HG03521 (cell line): ENCODE data around the gene WDFY1.

ENCODE experiments used
- ATAC-seq: cut with Tn5 transposase; IDR thresholded peaks from one replicate; pipeline ENCODE4 v1.9.1; 2021; ENCODE audit warnings: mild to moderate bottlenecking, moderate library complexity; ENCODE audit not compliant: unreplicated experiment

WDFY1 gene

DNA sequence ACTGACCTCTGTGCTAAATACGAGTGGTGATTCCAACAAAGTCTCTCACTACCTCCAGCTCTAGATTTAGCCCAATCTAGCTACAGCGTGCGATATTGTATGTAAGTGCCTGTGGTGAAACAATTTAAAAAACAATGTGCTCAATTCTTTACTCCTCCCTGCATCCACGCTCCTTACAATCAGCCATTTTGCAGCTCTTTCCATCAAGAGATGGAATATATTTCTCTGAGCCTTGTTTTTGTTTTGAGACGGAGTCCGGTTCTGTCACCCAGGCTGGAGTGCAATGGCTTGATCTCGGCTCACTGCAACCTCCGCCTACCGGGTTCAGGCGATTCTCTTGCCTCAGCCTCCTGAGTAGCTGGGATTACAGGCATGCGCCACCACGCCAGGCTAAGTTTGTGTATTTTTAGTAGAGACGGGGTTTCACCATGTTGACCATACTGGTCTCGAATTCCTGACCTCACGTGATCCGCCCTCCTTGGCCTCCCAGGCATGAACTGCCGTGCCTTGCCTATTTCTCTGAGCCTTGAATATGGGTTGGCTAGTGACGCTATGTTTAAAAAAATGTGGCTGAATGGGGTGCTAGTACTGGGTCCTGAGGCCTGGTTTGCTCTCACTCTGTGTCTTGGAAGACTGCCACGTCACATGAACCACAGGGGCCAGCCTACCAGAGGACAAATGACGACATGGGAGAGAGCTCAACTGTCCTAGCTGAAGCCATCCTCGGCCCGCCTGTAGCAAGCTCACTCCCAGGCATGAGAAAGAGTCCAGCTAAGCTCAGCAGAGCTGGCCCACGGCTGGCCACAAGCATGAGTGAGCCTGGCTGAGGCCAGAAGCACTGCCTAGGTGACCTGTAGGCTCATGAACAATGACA, 14.8 kb downstream of the WDFY1 start:
- ATAC-seq, result no peak

GRCh38 chr2:223929571-223930102, 15.5 kb downstream of the WDFY1 start:
- no peak for ATAC-seq

DNA sequence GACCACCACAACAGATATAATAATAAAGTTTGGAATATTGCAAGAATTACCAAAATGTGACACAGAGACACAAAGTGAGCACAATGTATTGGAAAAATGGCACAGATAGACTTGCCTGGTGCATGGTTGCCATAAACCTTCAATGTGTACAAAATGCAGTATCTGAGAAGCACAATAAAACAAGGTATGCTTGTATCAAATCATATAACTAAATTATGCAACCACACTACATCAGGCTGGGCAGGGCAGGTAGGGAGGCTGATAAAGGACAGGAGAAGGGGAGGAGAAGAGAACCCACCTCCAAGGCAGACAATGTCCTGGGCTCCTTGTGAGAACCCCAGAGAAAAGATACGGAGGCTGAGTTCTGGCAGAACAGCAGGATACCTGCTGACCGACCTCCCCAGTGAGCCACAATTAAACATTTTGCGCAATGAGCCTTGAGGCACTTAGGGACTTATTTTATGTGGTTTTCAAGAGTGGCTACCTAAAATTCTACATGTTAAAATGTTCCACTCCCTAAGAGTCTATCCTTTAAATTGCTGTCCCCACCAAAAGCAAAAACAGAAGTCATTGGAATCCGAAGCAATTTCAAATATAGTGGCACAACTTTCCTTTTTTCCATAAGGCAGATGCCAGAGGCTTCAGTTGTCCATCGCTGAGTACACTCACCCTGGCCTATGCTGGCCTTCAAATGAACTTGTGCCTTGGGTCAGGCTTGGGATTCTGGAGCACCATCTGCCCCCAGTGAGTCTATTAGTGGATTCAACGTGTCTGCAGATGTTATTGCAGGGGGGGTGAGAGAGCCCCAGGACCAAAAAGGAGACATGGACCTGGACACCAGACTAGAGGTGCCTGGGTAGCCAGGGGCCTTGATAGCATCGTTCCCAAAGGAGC, 16.8 kb downstream of the WDFY1 start:
- no peak for ATAC-seq

GRCh38 chr2:223925106-223925505, 20.0 kb downstream of the WDFY1 start:
- no peak for ATAC-seq

DNA sequence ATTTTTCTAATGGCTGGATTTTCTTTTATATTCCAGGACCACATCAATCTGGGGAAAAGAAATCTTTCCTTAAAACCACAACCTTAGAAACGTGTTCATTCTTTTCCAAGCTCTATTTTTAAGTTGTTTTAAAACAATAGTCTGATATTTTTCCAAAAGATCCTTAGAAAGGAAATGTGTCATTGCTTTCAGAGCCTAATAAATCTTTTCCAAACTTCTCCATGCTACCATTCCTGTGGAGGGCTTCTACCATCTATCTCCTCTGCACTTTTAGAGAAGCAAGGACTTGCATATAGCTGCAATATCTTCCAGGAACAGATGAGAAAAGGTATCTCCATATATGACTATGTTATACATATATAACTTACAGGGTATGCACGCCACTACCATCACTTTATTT, 21.2 kb downstream of the WDFY1 start:
- no peak for ATAC-seq

- ATAC-seq, result no peak
Observed at GRCh38 chr2:223922308-223922707, 22.8 kb downstream of the WDFY1 start.

GRCh38 chr2:223921204-223921603, 23.9 kb downstream of the WDFY1 start:
- ATAC-seq, result no peak

- no peak for ATAC-seq
Observed at GRCh38 chr2:223920109-223920508, 25.0 kb downstream of the WDFY1 start.

GRCh38 chr2:223918671-223919134, 26.4 kb downstream of the WDFY1 start:
- no peak for ATAC-seq

DNA sequence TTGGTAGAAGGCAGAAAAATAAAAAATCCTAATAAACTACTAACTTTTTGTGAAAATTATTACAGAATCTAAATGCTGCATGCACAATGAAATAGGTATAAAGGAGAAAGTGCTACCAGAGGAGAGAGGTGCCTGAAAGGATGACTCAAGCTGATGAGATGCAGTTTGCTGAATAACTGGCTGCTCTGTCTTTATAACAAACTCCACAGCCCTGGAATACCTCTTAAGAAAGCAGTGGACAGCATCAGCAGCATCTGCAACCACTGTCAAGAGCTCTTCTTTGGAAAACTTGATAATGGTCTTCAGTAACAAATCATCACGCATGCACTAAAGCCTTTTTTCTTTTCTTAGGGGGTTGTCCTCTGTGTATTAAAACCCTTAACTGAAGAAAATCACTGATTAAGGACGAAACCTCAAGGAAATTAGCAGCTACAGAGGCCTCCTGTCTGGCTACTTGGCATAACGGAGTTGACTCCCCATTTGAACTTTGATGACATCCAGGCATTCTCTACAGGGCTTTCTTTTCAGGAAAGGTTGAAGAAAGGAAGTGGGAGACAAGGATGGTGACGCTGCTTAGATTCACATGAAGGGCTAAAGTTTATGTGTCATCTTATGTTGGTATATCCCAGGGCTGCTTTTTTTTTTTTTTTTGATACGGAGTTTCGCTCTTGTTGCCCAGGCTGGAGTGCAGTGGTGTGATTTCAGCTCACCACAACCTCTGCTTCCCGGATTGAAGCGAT, 28.8 kb downstream of the WDFY1 start:
- no peak for ATAC-seq

DNA sequence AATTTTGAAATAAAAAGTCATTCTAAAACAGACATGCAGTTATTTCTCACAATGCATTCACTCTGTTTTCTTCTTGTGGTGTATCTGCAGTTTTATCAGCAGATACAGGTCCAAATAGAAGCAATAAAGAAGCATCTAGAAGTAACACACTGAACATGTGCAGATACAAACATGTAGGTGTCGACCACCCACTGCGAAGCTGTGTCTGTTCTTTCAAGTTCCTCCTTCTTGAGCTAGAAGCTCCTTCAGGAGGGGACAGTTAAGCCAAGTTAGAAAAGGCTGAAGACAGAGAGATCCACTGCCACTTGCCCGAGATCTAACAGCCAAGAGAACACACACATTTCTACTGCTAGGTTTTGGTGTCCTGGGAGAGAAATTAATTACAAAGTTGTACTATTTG, 30.1 kb downstream of the WDFY1 start:
- no peak for ATAC-seq

DNA sequence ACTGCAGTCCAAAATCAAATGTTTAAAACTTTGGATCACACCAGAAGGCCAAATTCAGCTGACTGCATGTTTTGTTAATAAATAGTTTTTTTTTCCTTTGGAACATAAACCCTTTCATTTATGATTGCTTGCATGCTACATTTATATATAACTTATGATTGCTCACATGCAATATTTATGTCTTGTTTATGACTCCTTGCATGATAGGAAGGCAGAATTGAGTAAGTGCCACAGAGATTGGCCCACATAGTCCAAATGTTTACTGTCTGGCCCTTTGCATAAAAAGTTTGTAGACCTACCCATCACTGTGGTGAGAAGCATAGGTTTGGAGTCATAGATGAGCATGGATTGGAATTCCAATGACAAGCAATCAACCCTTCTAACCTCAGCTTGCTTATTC, 30.8 kb downstream of the WDFY1 start:
- no peak for ATAC-seq

DNA sequence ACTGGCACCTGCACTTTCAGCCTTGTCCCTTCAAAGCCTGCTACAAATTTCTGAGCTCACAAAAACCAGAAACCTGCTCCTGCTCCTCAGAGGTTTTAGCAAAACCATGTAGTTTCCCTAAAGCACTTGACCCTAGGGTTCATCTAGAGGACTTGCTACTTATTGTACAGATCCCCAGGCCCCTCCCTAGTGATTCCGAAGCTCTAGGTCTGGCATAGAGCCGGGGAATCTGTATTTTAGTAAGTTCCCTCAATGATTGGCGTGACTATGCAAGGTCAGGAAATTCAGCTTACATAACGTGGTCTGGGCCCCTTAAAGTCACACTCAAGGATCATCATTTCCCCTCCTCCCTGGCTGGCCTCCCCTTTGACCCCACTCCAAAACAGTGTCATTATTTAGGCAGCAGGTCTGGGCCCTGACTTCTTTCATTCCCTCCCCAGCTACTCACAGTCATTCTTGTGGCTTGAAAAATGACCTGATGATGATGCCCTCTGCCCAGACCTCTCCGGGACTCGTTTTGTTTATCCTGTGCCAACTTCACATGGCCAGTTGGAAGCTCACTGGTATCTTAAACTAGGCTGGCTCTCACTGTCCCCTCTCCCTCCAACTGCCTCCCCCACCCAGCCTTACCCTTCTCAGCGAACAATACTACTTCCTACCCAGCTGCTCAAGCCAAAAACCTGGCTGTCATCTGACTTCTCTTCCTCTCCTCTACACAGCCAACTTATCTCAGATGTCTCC, 36.0 kb downstream of the WDFY1 start:
- ATAC-seq, result no peak

- no peak for ATAC-seq
Observed at GRCh38 chr2:223908304-223908998, 36.7 kb downstream of the WDFY1 start.

DNA sequence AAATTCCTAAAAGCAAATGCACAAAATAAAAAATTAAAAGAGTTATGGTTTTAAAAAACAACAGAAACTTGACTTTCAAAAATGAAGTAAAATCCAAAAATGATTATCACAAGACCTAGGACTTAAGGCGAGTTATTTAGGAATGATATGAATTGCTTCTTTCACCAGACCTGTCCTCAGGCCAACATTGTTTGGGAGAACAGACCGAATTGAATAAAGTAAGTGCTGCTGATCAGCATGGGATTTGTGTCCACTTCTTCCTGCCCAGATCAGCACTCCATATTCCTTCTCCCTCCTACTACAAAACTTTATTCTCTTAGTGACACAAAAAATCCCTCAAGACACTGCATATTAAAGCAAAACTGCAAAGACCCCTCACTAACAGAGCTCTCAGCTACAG, 39.1 kb downstream of the WDFY1 start:
- ATAC-seq, result no peak

GRCh38 chr2:223901854-223902253, 43.3 kb downstream of the WDFY1 start:
- ATAC-seq, result no peak

DNA sequence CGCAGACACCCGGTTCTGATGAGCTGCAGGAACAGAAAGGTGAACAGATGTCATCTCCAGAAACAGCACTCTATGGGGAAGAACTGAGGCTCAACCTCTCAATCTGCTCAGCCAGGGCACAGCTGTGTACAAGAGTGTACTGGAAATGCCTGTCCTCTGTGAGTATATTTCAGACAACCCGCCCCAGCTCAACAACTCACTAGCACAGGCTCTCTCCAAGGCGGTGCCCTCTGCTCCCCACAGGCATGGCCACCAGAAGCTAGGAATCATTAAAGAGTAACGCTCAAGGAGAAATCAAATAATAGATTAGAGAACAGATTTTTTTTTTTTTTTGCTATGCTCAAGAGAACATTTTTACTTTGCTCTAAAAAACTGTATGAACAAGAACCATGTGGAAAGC, 43.8 kb downstream of the WDFY1 start:
- ATAC-seq, result no peak

DNA sequence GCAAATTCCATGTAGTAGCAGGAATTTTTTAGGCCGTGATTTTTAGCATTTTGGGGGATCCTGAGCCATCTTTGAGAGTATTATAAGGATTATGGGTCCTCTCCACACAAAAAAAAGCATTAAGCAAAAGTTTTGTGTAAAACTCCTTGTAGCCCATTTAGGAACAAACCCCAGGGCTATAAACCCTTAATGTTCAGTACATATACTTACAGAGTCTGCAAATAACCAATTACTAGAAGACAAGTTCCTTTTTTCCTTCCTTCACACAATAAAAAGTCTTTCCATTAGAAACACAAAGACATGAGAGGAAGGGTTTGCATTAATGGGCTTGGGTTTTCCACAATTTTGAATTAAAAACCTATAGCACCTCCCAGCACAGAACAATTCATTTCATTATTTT, 44.6 kb downstream of the WDFY1 start:
- no peak for ATAC-seq

GRCh38 chr2:223900066-223900465, 45.1 kb downstream of the WDFY1 start:
- no peak for ATAC-seq
